ENCODE data around the gene GNG3. TPM values are rescaled to one million over a fixed set of nuclear protein-coding genes. Genes with fewer than 3 reads are reported as not detected.

Gene GNG3
- total and polyA plus RNA-seq, 2 experiments from 2014 or later: 3.0 TPM; not detected in 1

GRCh38 chr11:62753736-62754603, 46.5 kb downstream of the GNG3 start, which contains the start of gene ZBTB3:
Gene ZBTB3, minus strand, starts transcription at chr11:62754160. Its CDS starts 496 bp downstream, at chr11:62753664.
- H3K9me3 ChIP-seq (ENCODE audit: low read depth): no peaks in the 10 kb centered on the region
- H3K4me1 ChIP-seq (ENCODE audit: low read depth): peaks cover 6% of the 10 kb centered on the region
- peak within 1 kb of the TSS; percentile 93 for H3K27ac ChIP-seq
- no peaks in the 10 kb centered on the region for H3K27me3 ChIP-seq
- H3K4me3 ChIP-seq: peak within 1 kb of the TSS; percentile 91
- TF ChIP-seq, protein P1, sequence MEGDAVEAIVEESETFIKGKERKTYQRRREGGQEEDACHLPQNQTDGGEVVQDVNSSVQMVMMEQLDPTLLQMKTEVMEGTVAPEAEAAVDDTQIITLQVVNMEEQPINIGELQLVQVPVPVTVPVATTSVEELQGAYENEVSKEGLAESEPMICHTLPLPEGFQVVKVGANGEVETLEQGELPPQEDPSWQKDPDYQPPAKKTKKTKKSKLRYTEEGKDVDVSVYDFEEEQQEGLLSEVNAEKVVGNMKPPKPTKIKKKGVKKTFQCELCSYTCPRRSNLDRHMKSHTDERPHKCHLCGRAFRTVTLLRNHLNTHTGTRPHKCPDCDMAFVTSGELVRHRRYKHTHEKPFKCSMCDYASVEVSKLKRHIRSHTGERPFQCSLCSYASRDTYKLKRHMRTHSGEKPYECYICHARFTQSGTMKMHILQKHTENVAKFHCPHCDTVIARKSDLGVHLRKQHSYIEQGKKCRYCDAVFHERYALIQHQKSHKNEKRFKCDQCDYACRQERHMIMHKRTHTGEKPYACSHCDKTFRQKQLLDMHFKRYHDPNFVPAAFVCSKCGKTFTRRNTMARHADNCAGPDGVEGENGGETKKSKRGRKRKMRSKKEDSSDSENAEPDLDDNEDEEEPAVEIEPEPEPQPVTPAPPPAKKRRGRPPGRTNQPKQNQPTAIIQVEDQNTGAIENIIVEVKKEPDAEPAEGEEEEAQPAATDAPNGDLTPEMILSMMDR (IDR thresholded peaks at IDR 0.05; ENCODE audit: low read depth, low read length): no peak
- H3K36me3 ChIP-seq: peaks cover 3% of the 10 kb centered on the region
- DNase-seq (ENCODE audit: low read depth in 1 of 2, low spot score in 1 of 2): peak; percentile 98 to 100

DNA sequence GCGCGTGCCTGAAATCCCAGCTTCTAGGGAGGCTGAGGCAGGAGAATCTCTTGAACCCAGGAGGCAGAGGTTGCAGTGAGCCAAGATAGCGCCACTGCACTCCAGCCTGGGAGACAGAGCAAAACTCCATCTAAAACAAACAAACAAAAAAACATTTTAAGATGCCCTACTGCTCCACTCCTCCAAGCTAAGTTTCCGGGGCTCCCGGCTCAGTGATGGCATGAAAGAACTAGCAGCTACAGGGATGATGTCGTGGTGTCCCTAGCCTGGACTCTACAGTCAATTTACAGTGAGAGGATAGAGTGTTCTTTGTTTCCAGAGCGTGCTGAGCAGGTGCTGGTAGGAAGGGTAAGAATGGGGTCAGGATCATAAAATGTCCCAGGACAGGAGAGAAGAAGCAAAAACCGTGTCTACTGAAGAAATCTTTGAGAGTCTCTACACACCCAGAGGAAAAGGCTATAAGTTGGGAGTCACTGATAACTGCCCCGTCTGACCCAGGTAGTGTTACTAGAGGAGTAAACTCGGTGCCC, 47.7 kb downstream of the GNG3 start:
- TF ChIP-seq, protein P1 (IDR thresholded peaks at IDR 0.05; ENCODE audit: low read depth, low read length): no peak
- Histone ChIP-seq H3K4me1 (ENCODE audit: low read depth) (peaks cover 6% of the 10 kb centered on the region), H3K27ac (peak overlapping the region; percentile 86), H3K9me3 (ENCODE audit: low read depth) (no peaks in the 10 kb centered on the region), H3K36me3 (peaks cover 3% of the 10 kb centered on the region), H3K27me3 (no peaks in the 10 kb centered on the region), H3K4me3 (no peak overlapping the region)
- no peak for DNase-seq (ENCODE audit: low read depth in 1 of 2, low spot score in 1 of 2)

DNA sequence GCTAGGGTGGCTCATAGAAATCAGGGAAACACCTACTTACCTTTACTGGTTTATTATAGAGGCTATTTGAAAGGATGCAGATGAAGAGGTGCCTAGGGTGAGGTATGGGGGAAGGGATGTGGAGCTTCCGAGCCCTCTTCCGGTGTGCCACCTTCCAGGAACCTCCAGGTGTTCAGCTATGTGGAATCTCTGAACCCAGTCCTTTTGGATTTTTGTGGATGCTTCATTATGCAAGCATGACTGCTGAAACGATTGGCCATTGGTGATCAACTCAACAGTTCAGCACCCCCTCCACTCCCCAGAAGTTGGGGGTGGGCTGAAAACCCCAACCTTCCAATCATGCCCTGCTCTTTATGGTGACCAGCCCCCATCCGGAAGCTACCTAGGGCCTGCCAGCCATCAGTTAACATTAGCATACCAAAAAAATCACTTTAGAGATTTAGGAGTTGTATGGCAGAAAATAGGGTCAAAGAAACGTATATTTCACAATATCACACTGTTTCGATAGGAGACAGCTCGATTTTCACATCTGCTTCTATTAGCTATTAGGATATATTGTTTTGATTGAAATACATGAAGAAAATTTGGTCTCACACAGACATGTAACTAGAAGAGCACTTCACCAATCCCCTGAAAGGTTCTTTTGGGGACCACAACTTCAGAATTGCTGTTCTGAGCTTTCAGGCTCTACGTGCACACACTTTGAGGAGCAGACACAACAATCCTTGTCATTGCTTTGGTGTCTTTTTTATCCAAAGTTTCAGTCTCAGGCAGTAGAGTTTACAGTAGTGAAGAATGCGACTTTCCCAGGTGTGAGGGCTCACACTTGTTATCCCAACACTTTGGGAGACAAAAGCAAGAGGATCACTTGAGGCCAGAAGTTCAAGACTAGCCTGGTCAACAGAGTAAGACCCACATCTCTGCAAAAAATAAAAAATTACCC, 50.6 kb downstream of the GNG3 start:
- Histone ChIP-seq H3K27ac (peak overlapping the region; percentile 19), H3K36me3 (no peaks in the 10 kb centered on the region), H3K4me3 (no peak overlapping the region)

More for the DNA sequence above, 50.6 kb downstream of the GNG3 start:
- TF ChIP-seq, protein P1 (IDR thresholded peaks at IDR 0.05; ENCODE audit: low read depth, low read length): no peak
- peaks cover 8% of the 10 kb centered on the region for H3K4me1 ChIP-seq (ENCODE audit: low read depth)
- no peak for DNase-seq (ENCODE audit: low read depth in 1 of 2, low spot score in 1 of 2)
- H3K9me3 ChIP-seq (ENCODE audit: low read depth): no peaks in the 10 kb centered on the region
- no peaks in the 10 kb centered on the region for H3K27me3 ChIP-seq

Other genes with a start within 250 kb of the GNG3 start
- gene AHNAK, start 160.9 kb upstream of the GNG3 start, total RNA-seq: 50.1 and 77.1 TPM in 2 replicates
- 10.9 and 13.4 TPM in 2 replicates for gene AHNAK, start 160.9 kb upstream of the GNG3 start, polyA plus RNA-seq
- 1,990 and 2,091 TPM in 2 replicates for gene EEF1G, start 133.8 kb upstream of the GNG3 start, total RNA-seq
- gene EEF1G, start 133.8 kb upstream of the GNG3 start, polyA plus RNA-seq: 769 and 853 TPM in 2 replicates
- gene TUT1, start 116.2 kb upstream of the GNG3 start, total RNA-seq: 14.9 and 29.1 TPM in 2 replicates
- 18.7 and 32.1 TPM in 2 replicates for gene TUT1, start 116.2 kb upstream of the GNG3 start, polyA plus RNA-seq
- gene MTA2, start 105.8 kb upstream of the GNG3 start, total RNA-seq: 101 and 108 TPM in 2 replicates
- gene MTA2, start 105.8 kb upstream of the GNG3 start, polyA plus RNA-seq: 22.9 and 31.9 TPM in 2 replicates
- gene EML3, start 94.9 kb upstream of the GNG3 start, total RNA-seq: 21.1 and 42.8 TPM in 2 replicates
- gene EML3, start 94.9 kb upstream of the GNG3 start, polyA plus RNA-seq: 32.0 and 38.4 TPM in 2 replicates
- gene ROM1, start 94.4 kb upstream of the GNG3 start, total RNA-seq: 3.3 and 3.5 TPM in 2 replicates
- gene ROM1, start 94.4 kb upstream of the GNG3 start, polyA plus RNA-seq: 6.9 and 7.9 TPM in 2 replicates
- 46.4 and 52.0 TPM in 2 replicates for gene B3GAT3, start 85.7 kb upstream of the GNG3 start, total RNA-seq
- gene B3GAT3, start 85.7 kb upstream of the GNG3 start, polyA plus RNA-seq: 53.0 and 64.9 TPM in 2 replicates
- gene GANAB, start 61.1 kb upstream of the GNG3 start, total RNA-seq: 110 TPM in 2 replicates
- 143 and 151 TPM in 2 replicates for gene GANAB, start 61.1 kb upstream of the GNG3 start, polyA plus RNA-seq
- 33.9 and 36.3 TPM in 2 replicates for gene INTS5, start 54.4 kb upstream of the GNG3 start, total RNA-seq
- 32.2 and 40.1 TPM in 2 replicates for gene INTS5, start 54.4 kb upstream of the GNG3 start, polyA plus RNA-seq
- 136 and 141 TPM in 2 replicates for gene C11orf98, start 42.5 kb upstream of the GNG3 start, total RNA-seq
- gene C11orf98, start 42.5 kb upstream of the GNG3 start, polyA plus RNA-seq: 115 and 136 TPM in 2 replicates
- 3.8 and 11.0 TPM in 2 replicates for gene CSKMT, start 42.4 kb upstream of the GNG3 start, total RNA-seq
- gene CSKMT, start 42.4 kb upstream of the GNG3 start, polyA plus RNA-seq: 14.1 and 25.1 TPM in 2 replicates
- gene UQCC3, start 36.0 kb upstream of the GNG3 start, total RNA-seq: 13.0 and 18.8 TPM in 2 replicates
- gene UQCC3, start 36.0 kb upstream of the GNG3 start, polyA plus RNA-seq: 32.3 and 33.5 TPM in 2 replicates
- 11.1 and 11.6 TPM in 2 replicates for gene LBHD1, start 35.4 kb upstream of the GNG3 start, total RNA-seq
- 10.1 and 11.7 TPM in 2 replicates for gene LBHD1, start 35.4 kb upstream of the GNG3 start, polyA plus RNA-seq
- gene UBXN1, start 28.6 kb upstream of the GNG3 start, total RNA-seq: 235 and 302 TPM in 2 replicates
- 109 and 111 TPM in 2 replicates for gene UBXN1, start 28.6 kb upstream of the GNG3 start, polyA plus RNA-seq
- gene LRRN4CL, start 18.1 kb upstream of the GNG3 start, total RNA-seq: 0.81 and 1.9 TPM in 2 replicates
- gene LRRN4CL, start 18.1 kb upstream of the GNG3 start, polyA plus RNA-seq: 0.24 TPM in 1 of 2 replicates, not detected in the other
- 70.3 and 73.8 TPM in 2 replicates for gene BSCL2, start 252 bp upstream of the GNG3 start, total RNA-seq
- gene BSCL2, start 252 bp upstream of the GNG3 start, polyA plus RNA-seq: 73.7 and 79.2 TPM in 2 replicates
- 13.7 and 20.0 TPM in 2 replicates for gene HNRNPUL2, start 19.8 kb downstream of the GNG3 start, total RNA-seq
- 2.9 and 3.2 TPM in 2 replicates for gene HNRNPUL2, start 19.8 kb downstream of the GNG3 start, polyA plus RNA-seq
- 36.3 and 37.3 TPM in 2 replicates for gene TTC9C, start 20.8 kb downstream of the GNG3 start, total RNA-seq
- gene TTC9C, start 20.8 kb downstream of the GNG3 start, polyA plus RNA-seq: 39.0 and 45.1 TPM in 2 replicates
- 12.5 and 14.3 TPM in 2 replicates for gene ZBTB3, start 46.5 kb downstream of the GNG3 start, total RNA-seq
- gene ZBTB3, start 46.5 kb downstream of the GNG3 start, polyA plus RNA-seq: 10.4 and 10.8 TPM in 2 replicates
- 67.2 and 101 TPM in 2 replicates for gene POLR2G, start 53.9 kb downstream of the GNG3 start, total RNA-seq
- gene POLR2G, start 53.9 kb downstream of the GNG3 start, polyA plus RNA-seq: 195 and 219 TPM in 2 replicates
- 33.1 and 38.8 TPM in 2 replicates for gene TAF6L, start 63.7 kb downstream of the GNG3 start, total RNA-seq
- 46.3 and 56.3 TPM in 2 replicates for gene TAF6L, start 63.7 kb downstream of the GNG3 start, polyA plus RNA-seq
- gene TMEM179B, start 79.7 kb downstream of the GNG3 start, total RNA-seq: 34.2 and 55.2 TPM in 2 replicates
- gene TMEM179B, start 79.7 kb downstream of the GNG3 start, polyA plus RNA-seq: 78.6 and 81.8 TPM in 2 replicates
- gene TMEM223, start 84.3 kb downstream of the GNG3 start, total RNA-seq: 87.1 and 88.9 TPM in 2 replicates
- gene TMEM223, start 84.3 kb downstream of the GNG3 start, polyA plus RNA-seq: 92.4 and 102 TPM in 2 replicates
- 52.8 and 60.7 TPM in 2 replicates for gene NXF1, start 97.8 kb downstream of the GNG3 start, total RNA-seq
- 96.7 and 127 TPM in 2 replicates for gene NXF1, start 97.8 kb downstream of the GNG3 start, polyA plus RNA-seq
- gene STX5, start 124.4 kb downstream of the GNG3 start, total RNA-seq: 38.5 and 45.2 TPM in 2 replicates
- 49.4 and 53.6 TPM in 2 replicates for gene STX5, start 124.4 kb downstream of the GNG3 start, polyA plus RNA-seq
- gene TEX54, start 125.2 kb downstream of the GNG3 start, total RNA-seq: not detected in 2 replicates
- gene TEX54, start 125.2 kb downstream of the GNG3 start, polyA plus RNA-seq: 3.0 and 4.8 TPM in 2 replicates
- 47.4 and 63.3 TPM in 2 replicates for gene WDR74, start 131.9 kb downstream of the GNG3 start, total RNA-seq
- gene WDR74, start 131.9 kb downstream of the GNG3 start, polyA plus RNA-seq: 42.1 and 52.8 TPM in 2 replicates
- gene SLC3A2, start 173.2 kb downstream of the GNG3 start, total RNA-seq: 71.8 and 79.2 TPM in 2 replicates
- 93.8 and 100 TPM in 2 replicates for gene SLC3A2, start 173.2 kb downstream of the GNG3 start, polyA plus RNA-seq
- gene CHRM1, start 213.7 kb downstream of the GNG3 start, total RNA-seq: 1.3 and 1.4 TPM in 2 replicates
- gene CHRM1, start 213.7 kb downstream of the GNG3 start, polyA plus RNA-seq: 0.97 and 1.6 TPM in 2 replicates

Measured in cardiac muscle cell (in vitro differentiated cells and primary cell).